Right lobe of liver (tissue), 4 donors: ENCODE data around the gene APLP2.

Experiments
- POLR2A ChIP-seq: fragments of 450-650 bp; IDR thresholded peaks from one replicate; pipeline ENCODE4 v1.6.1; 2017; ENCODE audit warnings: antibody characterized with exemption, mild to moderate bottlenecking
- TF ChIP-seq, protein P1 (sequence below), 4 donors: fragments of 200-600 bp in 3 of 4; fragments of 450-650 bp in 1 of 4; IDR thresholded peaks; one replicate each; pipeline versions ENCODE4 v1.5.1 to v1.8.0; 2016 to 2022; ENCODE audit warnings: antibody characterized with exemption in 4 of 4, mild to moderate bottlenecking in 2 of 4
- donor health status: DM: no; HTN: no; CAD: no.
- donor health status: DM: no; HTN: no; CAD: no.
- donor health status: DM: no; HTN: yes; CAD: no.

DNA sequence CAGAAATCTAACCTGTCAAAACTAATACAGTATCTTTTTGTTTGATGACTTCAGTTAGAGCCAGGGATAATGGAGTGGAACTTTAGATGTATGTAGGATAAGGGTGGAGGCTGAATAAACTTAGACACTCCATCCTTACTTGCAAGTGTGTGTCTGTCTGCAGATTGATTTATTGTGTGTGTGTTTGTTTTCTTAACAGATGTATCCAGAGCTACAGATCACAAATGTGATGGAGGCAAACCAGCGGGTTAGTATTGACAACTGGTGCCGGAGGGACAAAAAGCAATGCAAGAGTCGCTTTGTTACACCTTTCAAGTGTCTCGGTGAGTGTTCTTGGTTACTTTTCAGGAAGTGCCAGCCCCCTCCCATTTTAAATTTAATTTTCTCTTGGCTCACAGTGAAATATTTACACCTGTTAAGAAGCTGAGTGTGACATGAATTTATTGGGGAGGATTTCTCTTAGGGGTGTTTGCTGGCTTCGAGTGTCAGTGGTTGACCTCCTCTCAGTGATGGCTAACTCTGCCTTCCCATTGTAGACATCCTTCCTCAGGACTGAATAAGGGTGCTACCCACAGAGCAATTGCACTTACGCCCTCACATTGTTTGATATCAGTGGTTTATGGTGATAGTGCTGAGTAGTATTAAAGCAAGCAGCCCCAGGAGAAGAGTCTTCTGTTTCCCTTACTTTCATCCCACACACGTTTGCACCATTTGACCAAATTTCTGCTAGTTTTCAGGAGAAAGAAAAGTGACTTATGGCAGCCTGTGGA is 40.8 kb downstream of the APLP2 start:
- TF ChIP-seq, protein P1, sequence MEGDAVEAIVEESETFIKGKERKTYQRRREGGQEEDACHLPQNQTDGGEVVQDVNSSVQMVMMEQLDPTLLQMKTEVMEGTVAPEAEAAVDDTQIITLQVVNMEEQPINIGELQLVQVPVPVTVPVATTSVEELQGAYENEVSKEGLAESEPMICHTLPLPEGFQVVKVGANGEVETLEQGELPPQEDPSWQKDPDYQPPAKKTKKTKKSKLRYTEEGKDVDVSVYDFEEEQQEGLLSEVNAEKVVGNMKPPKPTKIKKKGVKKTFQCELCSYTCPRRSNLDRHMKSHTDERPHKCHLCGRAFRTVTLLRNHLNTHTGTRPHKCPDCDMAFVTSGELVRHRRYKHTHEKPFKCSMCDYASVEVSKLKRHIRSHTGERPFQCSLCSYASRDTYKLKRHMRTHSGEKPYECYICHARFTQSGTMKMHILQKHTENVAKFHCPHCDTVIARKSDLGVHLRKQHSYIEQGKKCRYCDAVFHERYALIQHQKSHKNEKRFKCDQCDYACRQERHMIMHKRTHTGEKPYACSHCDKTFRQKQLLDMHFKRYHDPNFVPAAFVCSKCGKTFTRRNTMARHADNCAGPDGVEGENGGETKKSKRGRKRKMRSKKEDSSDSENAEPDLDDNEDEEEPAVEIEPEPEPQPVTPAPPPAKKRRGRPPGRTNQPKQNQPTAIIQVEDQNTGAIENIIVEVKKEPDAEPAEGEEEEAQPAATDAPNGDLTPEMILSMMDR (IDR thresholded peaks at IDR 0.05), result no peak
- TF ChIP-seq POLR2A, result no peak
